Neuron (in vitro differentiated cells): ENCODE measurements around the gene KIAA1671.

ENCODE experiments used
- H2AFZ ChIP-seq: one replicate; pipeline ENCODE4 v1.6.1; 2013; ENCODE audit warnings: low read depth, mild to moderate bottlenecking, inconsistent platforms, low read length, moderate library complexity
- H3K27me3 ChIP-seq: one replicate; pipeline ENCODE4 v1.6.1; 2013; ENCODE audit warnings: low read length; ENCODE audit not compliant: insufficient read depth
- H3K36me3 ChIP-seq: one replicate; pipeline ENCODE4 v1.6.1; 2013; ENCODE audit warnings: low read length; ENCODE audit not compliant: insufficient read depth
- H3K4me1 ChIP-seq: one replicate; pipeline ENCODE4 v1.6.1; 2013; ENCODE audit warnings: low read length; ENCODE audit not compliant: insufficient read depth
- H3K4me3 ChIP-seq: 2 replicates; pipeline ENCODE4 v1.5.1; 2013; ENCODE audit warnings: mild to moderate bottlenecking, low read length, moderate library complexity
- H3K9me3 ChIP-seq: one replicate; pipeline ENCODE4 v1.6.1; 2013; ENCODE audit warnings: low read length

Gene KIAA1671

GRCh38 chr22:25067851-25068421 lies 115.4 kb downstream of the KIAA1671 start:
- Histone ChIP-seq H3K27me3 (no peaks in the 10 kb centered on the region), H3K9me3 (no peaks in the 10 kb centered on the region), H3K4me1 (no peaks in the 10 kb centered on the region), H3K4me3 (no peak overlapping the region), H3K36me3 (no peaks in the 10 kb centered on the region), H2AFZ (no peak overlapping the region)

- no peak overlapping the region for H2AFZ ChIP-seq
- no peak overlapping the region for H3K4me3 ChIP-seq
- no peaks in the 10 kb centered on the region for H3K36me3 ChIP-seq
- no peaks in the 10 kb centered on the region for H3K4me1 ChIP-seq
- H3K9me3 ChIP-seq, result no peaks in the 10 kb centered on the region
- no peaks in the 10 kb centered on the region for H3K27me3 ChIP-seq
Measured at GRCh38 chr22:25068707-25069106, 116.2 kb downstream of the KIAA1671 start.

GRCh38 chr22:25069426-25069757 lies 116.9 kb downstream of the KIAA1671 start:
- Histone ChIP-seq H3K27me3 (no peaks in the 10 kb centered on the region), H3K4me1 (no peaks in the 10 kb centered on the region), H3K4me3 (no peak overlapping the region), H2AFZ (no peak overlapping the region), H3K36me3 (no peaks in the 10 kb centered on the region), H3K9me3 (no peaks in the 10 kb centered on the region)

GRCh38 chr22:25069758-25070481 lies 117.4 kb downstream of the KIAA1671 start:
- Histone ChIP-seq H3K4me3 (no peak overlapping the region), H3K36me3 (no peaks in the 10 kb centered on the region)

GRCh38 chr22:25070956-25071355 lies 118.4 kb downstream of the KIAA1671 start:
- H3K36me3 ChIP-seq, result no peaks in the 10 kb centered on the region
- H3K4me1 ChIP-seq, result no peaks in the 10 kb centered on the region
- no peaks in the 10 kb centered on the region for H3K27me3 ChIP-seq
- no peak overlapping the region for H2AFZ ChIP-seq
- no peak overlapping the region for H3K4me3 ChIP-seq
- no peaks in the 10 kb centered on the region for H3K9me3 ChIP-seq

More at GRCh38 chr22:25069758-25070481, 117.4 kb downstream of the KIAA1671 start:
- no peaks in the 10 kb centered on the region for H3K4me1 ChIP-seq
- H3K9me3 ChIP-seq, result no peaks in the 10 kb centered on the region
- no peak overlapping the region for H2AFZ ChIP-seq
- no peaks in the 10 kb centered on the region for H3K27me3 ChIP-seq

- Histone ChIP-seq H3K9me3 (no peaks in the 10 kb centered on the region), H2AFZ (no peak overlapping the region), H3K36me3 (no peaks in the 10 kb centered on the region), H3K27me3 (no peaks in the 10 kb centered on the region), H3K4me1 (no peaks in the 10 kb centered on the region), H3K4me3 (no peak overlapping the region)
Measured at GRCh38 chr22:25071720-25072119, 119.2 kb downstream of the KIAA1671 start.

- Histone ChIP-seq H2AFZ (no peak overlapping the region), H3K36me3 (no peaks in the 10 kb centered on the region), H3K4me3 (no peak overlapping the region), H3K27me3 (no peaks in the 10 kb centered on the region), H3K4me1 (no peaks in the 10 kb centered on the region), H3K9me3 (no peaks in the 10 kb centered on the region)
Measured at GRCh38 chr22:25072406-25072805, 119.9 kb downstream of the KIAA1671 start.

GRCh38 chr22:25076336-25076735 lies 123.8 kb downstream of the KIAA1671 start:
- Histone ChIP-seq H2AFZ (no peak overlapping the region), H3K4me1 (no peaks in the 10 kb centered on the region), H3K27me3 (no peaks in the 10 kb centered on the region)

GRCh38 chr22:25077056-25077455 lies 124.5 kb downstream of the KIAA1671 start:
- Histone ChIP-seq H3K4me3 (no peak overlapping the region), H3K36me3 (no peaks in the 10 kb centered on the region), H3K4me1 (no peaks in the 10 kb centered on the region), H3K27me3 (no peaks in the 10 kb centered on the region), H3K9me3 (no peaks in the 10 kb centered on the region), H2AFZ (no peak overlapping the region)

More at GRCh38 chr22:25076336-25076735, 123.8 kb downstream of the KIAA1671 start:
- H3K4me3 ChIP-seq, result no peak overlapping the region
- H3K36me3 ChIP-seq, result no peaks in the 10 kb centered on the region
- no peaks in the 10 kb centered on the region for H3K9me3 ChIP-seq

- Histone ChIP-seq H3K9me3 (no peaks in the 10 kb centered on the region), H3K4me1 (no peaks in the 10 kb centered on the region), H3K4me3 (no peak overlapping the region), H3K27me3 (no peaks in the 10 kb centered on the region), H3K36me3 (no peaks in the 10 kb centered on the region), H2AFZ (no peak overlapping the region)
Measured at GRCh38 chr22:25077964-25078363, 125.4 kb downstream of the KIAA1671 start.

- H2AFZ ChIP-seq, result no peak overlapping the region
- H3K4me1 ChIP-seq, result no peaks in the 10 kb centered on the region
- no peak overlapping the region for H3K4me3 ChIP-seq
- H3K36me3 ChIP-seq, result no peaks in the 10 kb centered on the region
- no peaks in the 10 kb centered on the region for H3K9me3 ChIP-seq
- no peaks in the 10 kb centered on the region for H3K27me3 ChIP-seq
Measured at GRCh38 chr22:25078591-25078990, 126.1 kb downstream of the KIAA1671 start.

GRCh38 chr22:25080855-25081254 lies 128.3 kb downstream of the KIAA1671 start:
- Histone ChIP-seq H3K9me3 (no peaks in the 10 kb centered on the region), H2AFZ (no peak overlapping the region), H3K36me3 (no peaks in the 10 kb centered on the region), H3K4me3 (no peak overlapping the region), H3K4me1 (no peaks in the 10 kb centered on the region), H3K27me3 (no peaks in the 10 kb centered on the region)

GRCh38 chr22:25081409-25081824 lies 128.9 kb downstream of the KIAA1671 start:
- no peaks in the 10 kb centered on the region for H3K4me1 ChIP-seq
- no peak overlapping the region for H3K4me3 ChIP-seq
- H3K36me3 ChIP-seq, result no peaks in the 10 kb centered on the region
- no peaks in the 10 kb centered on the region for H3K9me3 ChIP-seq
- no peaks in the 10 kb centered on the region for H3K27me3 ChIP-seq
- no peak overlapping the region for H2AFZ ChIP-seq

- H3K4me1 ChIP-seq, result no peaks in the 10 kb centered on the region
- H3K4me3 ChIP-seq, result no peak overlapping the region
- no peaks in the 10 kb centered on the region for H3K27me3 ChIP-seq
Measured at GRCh38 chr22:25082096-25082495, 129.6 kb downstream of the KIAA1671 start.

More at GRCh38 chr22:25082096-25082495, 129.6 kb downstream of the KIAA1671 start:
- Histone ChIP-seq H3K36me3 (no peaks in the 10 kb centered on the region), H3K9me3 (no peaks in the 10 kb centered on the region), H2AFZ (no peak overlapping the region)
